NCI-H128 (cell line): Measurements from ENCODE around the gene GMDS.

ENCODE experiments used
- DNase-seq: peaks from one replicate; lab custom pipeline; 2025; ENCODE audit not compliant: unreplicated experiment; lab: John Stamatoyannopoulos, UW

GMDS gene

DNA sequence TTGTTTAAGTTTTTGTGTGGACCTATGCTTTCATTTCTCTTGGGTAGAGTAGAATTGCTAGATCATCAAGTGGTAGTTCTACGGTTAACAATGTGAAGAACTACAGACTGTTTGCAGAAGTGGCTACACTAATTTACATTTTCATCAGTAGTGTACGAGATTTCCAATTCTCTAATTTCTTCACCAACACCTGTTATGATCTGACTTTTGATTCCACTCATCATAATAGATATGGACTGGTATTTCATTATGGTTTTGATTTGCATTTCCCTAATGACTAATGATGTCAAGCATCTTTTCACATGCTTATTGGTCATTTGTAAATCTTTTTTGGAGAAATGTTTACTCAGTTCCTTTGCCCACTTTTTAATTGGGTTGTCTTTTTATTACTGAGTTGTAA lies 244.4 kb downstream of the GMDS start:
- DNase-seq: no peak

- DNase-seq: no peak
These were observed 247.7 kb downstream of the GMDS start for GRCh38 chr6:1997702-1998101.

GRCh38 chr6:1995636-1996035 lies 249.8 kb downstream of the GMDS start:
- DNase-seq: no peak

- no peak for DNase-seq
These were observed 252.4 kb downstream of the GMDS start for GRCh38 chr6:1993042-1993441.

- no peak for DNase-seq
These were observed 254.0 kb downstream of the GMDS start for GRCh38 chr6:1991332-1991878.

DNA sequence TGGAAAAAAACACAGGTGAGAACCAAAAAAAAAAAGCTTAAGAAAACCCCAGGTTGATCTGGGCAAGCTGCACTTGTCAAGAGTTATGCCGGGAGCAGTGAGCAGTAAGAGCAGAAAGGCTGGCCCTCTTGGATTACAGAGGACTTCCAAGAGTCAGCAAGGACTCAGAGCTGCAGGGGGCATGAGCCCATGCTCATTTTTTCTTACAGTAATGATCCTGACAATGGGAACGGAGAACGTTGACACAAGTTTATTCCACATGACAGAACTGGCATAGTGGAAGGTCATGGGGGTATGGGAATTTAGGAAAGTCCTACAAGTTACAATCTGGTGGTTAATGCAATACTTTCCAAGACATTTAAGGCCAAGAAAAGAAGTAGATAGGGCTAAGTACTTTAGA lies 256.6 kb downstream of the GMDS start:
- no peak for DNase-seq

GRCh38 chr6:1987640-1988039 lies 257.8 kb downstream of the GMDS start:
- DNase-seq: no peak

- DNase-seq: no peak
These were observed 258.8 kb downstream of the GMDS start for GRCh38 chr6:1986454-1987243.

DNA sequence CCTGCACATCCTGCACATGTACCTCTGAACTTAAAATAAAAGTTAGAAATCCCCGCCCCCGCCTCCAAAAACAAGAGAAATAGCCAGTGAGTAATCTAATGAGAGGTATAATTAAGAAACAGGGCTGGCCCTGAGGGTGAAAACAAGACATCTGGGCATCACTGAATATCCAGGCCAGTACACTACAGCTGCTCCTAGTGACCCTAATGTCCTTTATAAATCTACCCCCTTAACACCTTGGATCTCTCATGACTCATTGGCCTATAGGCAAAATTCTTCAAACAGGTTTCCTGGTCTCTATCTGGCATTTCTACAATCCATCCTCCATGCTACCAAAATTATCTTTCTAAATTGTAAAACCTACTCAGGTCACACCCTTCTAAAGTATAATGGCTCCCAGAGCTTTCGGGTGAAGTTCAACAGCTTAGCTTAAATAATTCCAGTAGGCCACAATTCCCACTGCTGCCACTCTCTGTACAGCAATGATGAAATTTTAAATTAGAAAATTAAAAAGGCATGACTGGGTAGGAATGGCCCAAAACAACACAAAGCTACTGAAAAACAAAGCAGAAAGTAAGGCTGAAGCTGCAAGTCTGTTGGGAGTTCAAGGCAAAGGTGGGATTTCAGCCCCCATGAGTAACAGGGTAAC lies 260.9 kb downstream of the GMDS start:
- DNase-seq: no peak

GRCh38 chr6:1983850-1984249 lies 261.6 kb downstream of the GMDS start:
- DNase-seq: no peak

- no peak for DNase-seq
These were observed 272.4 kb downstream of the GMDS start for GRCh38 chr6:1972962-1973361.

- DNase-seq: no peak
These were observed 273.8 kb downstream of the GMDS start for GRCh38 chr6:1971612-1972011.

GRCh38 chr6:1970151-1970561 lies 275.2 kb downstream of the GMDS start:
- DNase-seq: no peak

GRCh38 chr6:1966713-1967112 lies 278.7 kb downstream of the GMDS start:
- no peak for DNase-seq

DNA sequence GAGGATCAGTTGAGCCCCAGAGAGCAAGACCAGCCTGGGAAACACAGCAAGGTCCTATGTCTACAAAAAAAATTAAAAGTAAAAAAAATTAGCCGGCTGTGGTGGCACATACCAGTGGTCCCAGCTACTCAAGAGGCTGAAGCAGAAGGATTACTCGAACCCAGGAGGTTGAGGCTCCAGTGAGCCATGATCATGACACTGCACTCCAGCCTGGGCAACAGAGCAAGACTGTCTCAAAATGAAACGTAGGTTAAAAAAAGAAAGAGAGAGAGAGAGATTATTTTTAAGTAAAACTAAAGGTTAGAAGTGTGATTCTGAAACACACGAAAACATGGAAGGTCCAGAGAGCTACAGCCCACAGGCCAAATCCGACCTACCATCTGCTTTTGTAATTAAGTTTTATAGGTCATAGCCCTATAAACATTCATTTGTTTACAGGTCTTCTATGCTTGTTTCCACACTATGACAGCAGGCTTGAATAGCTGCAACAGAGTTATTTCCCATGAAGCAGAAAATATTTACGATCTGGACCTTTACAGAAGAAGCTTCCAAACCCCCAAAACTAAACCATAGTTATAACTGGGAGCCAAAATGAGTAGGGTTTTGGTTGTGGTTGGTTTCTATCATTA lies 279.7 kb downstream of the GMDS start:
- DNase-seq: no peak

- DNase-seq: no peak
These were observed 281.8 kb downstream of the GMDS start for GRCh38 chr6:1963596-1963995.

- DNase-seq: no peak
These were observed 283.2 kb downstream of the GMDS start for GRCh38 chr6:1962201-1962600.

GRCh38 chr6:1960486-1961142 lies 284.8 kb downstream of the GMDS start:
- no peak for DNase-seq

DNA sequence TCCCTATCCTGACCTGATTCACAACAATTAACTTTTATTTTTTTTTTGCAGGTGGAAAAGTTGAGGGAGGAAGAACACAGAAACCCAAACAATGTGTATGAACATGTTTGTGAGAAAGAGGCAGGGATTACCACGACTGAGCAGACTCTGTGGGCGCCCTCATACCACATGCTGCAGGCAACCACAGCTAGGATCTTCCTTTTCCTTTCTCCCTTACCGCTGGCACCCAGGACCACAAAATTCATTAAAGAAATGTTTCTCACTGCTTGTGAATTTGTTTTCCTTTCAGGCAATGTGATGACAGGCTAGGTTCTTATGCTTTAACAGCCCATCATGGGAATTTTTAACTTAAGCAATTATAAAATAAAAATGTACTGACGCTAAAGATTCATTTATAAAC lies 287.1 kb downstream of the GMDS start:
- no peak for DNase-seq

- DNase-seq: no peak
These were observed 287.7 kb downstream of the GMDS start for GRCh38 chr6:1957746-1958145.

GRCh38 chr6:1952740-1953360 lies 292.6 kb downstream of the GMDS start:
- DNase-seq: no peak
